ENCODE results near the gene SIPA1.
A peak's percentile ranks its signal among the peaks of the same experiment; 100 is the strongest.
"Not testable (repeated sequence)": the region's sequence is repeated elsewhere in the genome, so short reads cannot be mapped to it uniquely, and the experiment has no call there.

The SIPA1 gene

GRCh38 chr11:65646288-65646957 lies 8.5 kb downstream of the SIPA1 start:
- no peak for DNase-seq

- DNase-seq, result no peak
Observed at GRCh38 chr11:65646958-65647701, 9.2 kb downstream of the SIPA1 start.

GRCh38 chr11:65648997-65649493 lies 11.1 kb downstream of the SIPA1 start:
- DNase-seq, result no peak

- no peak for DNase-seq
Observed at GRCh38 chr11:65649656-65650546, 12.0 kb downstream of the SIPA1 start.

- no peak for DNase-seq
Observed at GRCh38 chr11:65650547-65651338, 12.8 kb downstream of the SIPA1 start.

GRCh38 chr11:65651339-65651588 lies 13.4 kb downstream of the SIPA1 start:
- DNase-seq, result no peak

GRCh38 chr11:65651589-65652510 lies 13.9 kb downstream of the SIPA1 start:
- peak in 1 of 3 donors; percentile 22 for DNase-seq

GRCh38 chr11:65652511-65653228 lies 14.8 kb downstream of the SIPA1 start:
- DNase-seq, result peak; percentile 98 to 99 (median 99)

GRCh38 chr11:65653229-65654225 lies 15.6 kb downstream of the SIPA1 start:
- DNase-seq, result peak in 1 of 3 donors; percentile 22

- DNase-seq, result no peak
Observed at GRCh38 chr11:65654375-65655349, 16.8 kb downstream of the SIPA1 start.

GRCh38 chr11:65655570-65656332 lies 17.9 kb downstream of the SIPA1 start:
- no peak for DNase-seq

- DNase-seq, result no peak
Observed at GRCh38 chr11:65657426-65657825, 19.5 kb downstream of the SIPA1 start.

GRCh38 chr11:65658174-65659021 lies 20.5 kb downstream of the SIPA1 start:
- no peak for DNase-seq

GRCh38 chr11:65660038-65660437 lies 22.1 kb downstream of the SIPA1 start:
- no peak for DNase-seq

- DNase-seq, result not testable (repeated sequence)
Observed at GRCh38 chr11:65660908-65661307, 23.0 kb downstream of the SIPA1 start.

- no peak for DNase-seq
Observed at GRCh38 chr11:65661599-65662246, 23.8 kb downstream of the SIPA1 start.

Measured in suppressor macrophage treated with lipopolysaccharide for 1 hour (primary cell).